NCI-H187 (cell line): ENCODE results near the gene ABHD11.
"Not testable (repeated sequence)": the region's sequence is repeated elsewhere in the genome, so short reads cannot be mapped to it uniquely, and the experiment has no call there.

Experiments
- DNase-seq, 2 experiments: peaks; one replicate each; lab custom pipeline; 2025; lab: John Stamatoyannopoulos, UW

ABHD11 gene

GRCh38 chr7:73738612-73739386, at the start of gene ABHD11:
TSS of gene ABHD11 (minus strand) at chr7:73738802. CDS start at chr7:73738770, 32 bp downstream.
- peak; percentile 98 for DNase-seq

GRCh38 chr7:73787786-73788048, 49.1 kb upstream of the ABHD11 start:
- DNase-seq: not testable (repeated sequence)

GRCh38 chr7:73786588-73786987, 48.0 kb upstream of the ABHD11 start:
- no peak for DNase-seq

- DNase-seq: no peak
These were observed 40.9 kb upstream of the ABHD11 start for GRCh38 chr7:73779517-73779916.

- DNase-seq: no peak
These were observed 40.3 kb upstream of the ABHD11 start for GRCh38 chr7:73778801-73779389.

- DNase-seq: no peak
These were observed 36.3 kb upstream of the ABHD11 start for GRCh38 chr7:73774923-73775322.

- DNase-seq: no peak
These were observed 35.3 kb upstream of the ABHD11 start for GRCh38 chr7:73773700-73774517.

GRCh38 chr7:73770860-73771670, 32.5 kb upstream of the ABHD11 start:
- no peak for DNase-seq

GRCh38 chr7:73770002-73770859, 31.6 kb upstream of the ABHD11 start, which contains the start of gene CLDN3:
TSS of gene CLDN3 (minus strand) at chr7:73770270. CDS start at chr7:73770049, 221 bp downstream.
- peak; percentile 97 to 98 for DNase-seq

GRCh38 chr7:73769481-73770001, 30.9 kb upstream of the ABHD11 start:
- peak in 1 of 2 experiments; percentile 82 for DNase-seq

- DNase-seq: peak; percentile 26 to 38
These were observed 30.3 kb upstream of the ABHD11 start for GRCh38 chr7:73768641-73769480.

GRCh38 chr7:73766556-73767229, 28.1 kb upstream of the ABHD11 start:
- DNase-seq: no peak

- no peak for DNase-seq
These were observed 24.0 kb upstream of the ABHD11 start for GRCh38 chr7:73762659-73762999.

GRCh38 chr7:73761854-73762658, 23.5 kb upstream of the ABHD11 start:
- DNase-seq: no peak

GRCh38 chr7:73758581-73759138, 20.1 kb upstream of the ABHD11 start:
- no peak for DNase-seq

GRCh38 chr7:73749931-73750776, 11.6 kb upstream of the ABHD11 start:
- DNase-seq: no peak

GRCh38 chr7:73746378-73746777, 7.8 kb upstream of the ABHD11 start:
- DNase-seq: no peak
